SK-N-SH (cell line): ENCODE data around the gene HOXC13. TPM values are rescaled to one million over a fixed set of nuclear protein-coding genes. Genes with fewer than 3 reads are reported as not detected.

ENCODE experiments used
- CTCF ChIA-PET: fragments of 300-600, 350-600 bp; formaldehyde crosslinking; extraction: SDS; loops from one replicate; lab custom pipeline; 2021; lab: Yijun Ruan, JAX
- POLR2A ChIA-PET: fragments of 350-600 bp; sonication (Branson Sonifier 250); formaldehyde crosslinking; extraction: SDS; loops from one replicate; lab custom pipeline; 2020; ENCODE audit warnings: antibody characterized with exemption, inconsistent platforms; lab: Yijun Ruan, JAX
- DNase-seq: peaks from one replicate; pipeline ENCODE4 v3.0.0; 2012
- H2AFZ ChIP-seq: fragments of 200-600 bp; sonication (generic); 2 replicates; pipeline ENCODE4 v1.8.1; 2016; ENCODE audit warnings: antibody characterized with exemption, mild to moderate bottlenecking, low read depth
- H3F3A ChIP-seq: fragments of 200-600 bp; sonication (generic); replicated peaks from 2 replicates; pipeline ENCODE3; 2016; ENCODE audit warnings: antibody characterized with exemption, mild to moderate bottlenecking; ENCODE audit not compliant: insufficient read depth
- H3K27ac ChIP-seq, 2 experiments: fragments of 200-500 bp in 1 of 2; fragments of 200-600 bp in 1 of 2; sonication (Bioruptor generic) in 1 of 2; sonication (generic), shearing (Covaris generic) in 1 of 2; 2 replicates each; pipeline versions ENCODE4 v1.5.1 to v1.6.1; 2014 to 2016; ENCODE audit warnings: low read depth in 2 of 2, inconsistent platforms in 1 of 2, low read length in 1 of 2, mild to moderate bottlenecking in 1 of 2, mixed read lengths in 1 of 2
- H3K27me3 ChIP-seq: fragments of 200-600 bp; sonication (generic), shearing (Covaris generic); 2 replicates; pipeline ENCODE4 v1.6.1; 2016; ENCODE audit warnings: mixed run types; ENCODE audit not compliant: insufficient read depth
- H3K36me3 ChIP-seq, 2 experiments: fragments of 200-500 bp in 1 of 2; fragments of 200-600 bp in 1 of 2; sonication (Bioruptor generic) in 1 of 2; sonication (generic) in 1 of 2; replicated peaks in 1 of 2; 2 replicates each; pipeline versions ENCODE3 to v1.5.1; 2014 to 2016; ENCODE audit warnings: low read length in 1 of 2, mild to moderate bottlenecking in 1 of 2; ENCODE audit not compliant: insufficient read depth in 2 of 2, control insufficient read depth in 1 of 2
- H3K4me1 ChIP-seq, 2 experiments: fragments of 200-500 bp in 1 of 2; fragments of 200-600 bp in 1 of 2; sonication (Bioruptor generic) in 1 of 2; sonication (generic), shearing (Covaris generic) in 1 of 2; 2 replicates each; pipeline versions ENCODE4 v1.5.1 to v1.6.1; 2014 to 2016; ENCODE audit warnings: low read depth in 1 of 2, low read length in 1 of 2, mixed run types in 1 of 2; ENCODE audit not compliant: insufficient read depth in 2 of 2, control insufficient read depth in 1 of 2
- H3K4me2 ChIP-seq: fragments of 200-600 bp; sonication (generic), shearing (Covaris generic); 2 replicates; pipeline ENCODE4 v1.6.1; 2017; ENCODE audit warnings: mixed run types
- H3K4me3 ChIP-seq, 2 experiments: fragments of 200-500 bp in 1 of 2; fragments of 200-600 bp in 1 of 2; sonication (Bioruptor generic) in 1 of 2; sonication (generic), shearing (Covaris generic) in 1 of 2; 2 replicates each; pipeline versions ENCODE4 v1.5.1 to v1.8.1; 2014 to 2016; ENCODE audit warnings: low read depth in 2 of 2, inconsistent platforms in 1 of 2, low read length in 1 of 2, mild to moderate bottlenecking in 1 of 2, mixed read lengths in 1 of 2, moderate library complexity in 1 of 2
- H3K79me2 ChIP-seq: fragments of 200-600 bp; sonication (generic); 2 replicates; pipeline ENCODE4 v1.8.1; 2017; ENCODE audit warnings: mild to moderate bottlenecking; ENCODE audit not compliant: insufficient read depth
- H3K9ac ChIP-seq: fragments of 200-600 bp; sonication (generic); 2 replicates; pipeline ENCODE4 v1.6.1; 2017; ENCODE audit warnings: mixed run types
- H3K9me2 ChIP-seq: fragments of 200-600 bp; sonication (generic); 2 replicates; pipeline ENCODE4 v1.6.1; 2017; ENCODE audit warnings: mixed run types
- H3K9me3 ChIP-seq: fragments of 200-600 bp; sonication (generic); 2 replicates; pipeline ENCODE4 v1.6.1; 2017; ENCODE audit warnings: mixed run types, mild to moderate bottlenecking, moderate library complexity
- H4K20me1 ChIP-seq: fragments of 200-600 bp; sonication (generic); 2 replicates; pipeline ENCODE4 v1.6.1; 2017; ENCODE audit warnings: mild to moderate bottlenecking, mixed run types; ENCODE audit not compliant: insufficient read depth
- ELF1 ChIP-seq: IDR thresholded peaks from 2 replicates; pipeline ENCODE4 v1.4.0; 2012
- EP300 ChIP-seq, 2 experiments: IDR thresholded peaks; 2 replicates each; pipeline versions ENCODE4 v1.4.0 to v1.6.1; 2012; ENCODE audit warnings: borderline replicate concordance in 1 of 2, low read depth in 1 of 2, low read length in 1 of 2
- EZH2phosphoT487 ChIP-seq: fragments of 200-600 bp; sonication (generic); IDR thresholded peaks from 2 replicates; pipeline ENCODE4 v1.6.1; 2017; ENCODE audit warnings: low read depth, mixed run types, mild to moderate bottlenecking, antibody characterized with exemption, moderate library complexity, borderline replicate concordance
- FOXJ3 ChIP-seq: sonication (generic); formaldehyde crosslinking; IDR thresholded peaks from 2 replicates; pipeline ENCODE4 v1.5.1; 2020; ENCODE audit warnings: mild to moderate bottlenecking, missing genetic modification reagents
- FOXM1 ChIP-seq: IDR thresholded peaks from 2 replicates; pipeline ENCODE4 v1.4.0; 2012; ENCODE audit warnings: low read depth, mild to moderate bottlenecking
- GATA2 ChIP-seq: sonication (generic); formaldehyde crosslinking; IDR thresholded peaks from 2 replicates; pipeline ENCODE4 v1.5.0; 2020; ENCODE audit warnings: mild to moderate bottlenecking, missing genetic modification reagents
- JUND ChIP-seq: IDR thresholded peaks from 2 replicates; pipeline ENCODE4 v1.4.0; 2012
- NFIC ChIP-seq: IDR thresholded peaks from 2 replicates; pipeline ENCODE4 v1.4.0; 2012; ENCODE audit warnings: borderline replicate concordance
- RCOR1 ChIP-seq: fragments of 150-350 bp; IDR thresholded peaks from 2 replicates; pipeline ENCODE4 v1.6.1; 2017; ENCODE audit warnings: antibody characterized with exemption, low read length
- RFX5 ChIP-seq: IDR thresholded peaks from 2 replicates; pipeline ENCODE4 v1.6.1; 2012; ENCODE audit warnings: mild to moderate bottlenecking, improper control_type of control experiment, low read length
- RXRA ChIP-seq: IDR thresholded peaks from 2 replicates; pipeline ENCODE4 v1.4.0; 2012; ENCODE audit warnings: low read depth, mild to moderate bottlenecking, borderline replicate concordance
- SIN3A ChIP-seq: IDR thresholded peaks from 2 replicates; pipeline ENCODE4 v1.6.1; 2012; ENCODE audit warnings: low read depth, mild to moderate bottlenecking, low read length, moderate library complexity, borderline replicate concordance
- TCF12 ChIP-seq: IDR thresholded peaks from 2 replicates; pipeline ENCODE4 v1.4.0; 2012
- TEAD4 ChIP-seq: IDR thresholded peaks from 2 replicates; pipeline ENCODE4 v1.4.0; 2012; ENCODE audit warnings: mild to moderate bottlenecking, borderline replicate concordance; ENCODE audit not compliant: insufficient read depth
- USF2 ChIP-seq: fragments of 150-350 bp; IDR thresholded peaks from 2 replicates; pipeline ENCODE4 v1.6.1; 2017; ENCODE audit warnings: antibody characterized with exemption, low read length, low read depth, borderline replicate concordance
- YY1 ChIP-seq: IDR thresholded peaks from 2 replicates; pipeline ENCODE4 v1.4.0; 2012; ENCODE audit warnings: low read depth, mild to moderate bottlenecking
- ZBTB33 ChIP-seq: IDR thresholded peaks from 2 replicates; pipeline ENCODE4 v1.4.0; 2012; ENCODE audit warnings: low read depth, borderline replicate concordance
- WGBS: methylation state at CpG from one replicate; pipeline ENCODE4 v1.1.6; 2017; ENCODE audit warnings: low lambda C conversion rate; 5-methylcytosine and 5-hydroxymethylcytosine counted together
- polyA plus RNA-seq, 3 experiments: library from polyadenylated mRNA; depleted of rRNA; stranded (reverse); fragments of >200 nt; gene quantifications; 2 replicates each; pipeline ENCODE4 v1.2.3, GENCODE V29; 2012
- TF ChIP-seq, protein P1 (sequence below): fragments of 200-600 bp; sonication (generic); IDR thresholded peaks from 2 replicates; pipeline ENCODE4 v1.6.1; 2017; ENCODE audit warnings: antibody characterized with exemption, mild to moderate bottlenecking, moderate library complexity
- TF ChIP-seq, protein P2 (sequence below): IDR thresholded peaks from 2 replicates; pipeline ENCODE4 v1.4.0; 2012; ENCODE audit warnings: low read depth, borderline replicate concordance
- TF ChIP-seq, protein P3 (sequence below): fragments of 150-350 bp; IDR thresholded peaks from 2 replicates; pipeline ENCODE4 v1.6.1; 2016; ENCODE audit warnings: mild to moderate bottlenecking, low read depth, low read length

Gene HOXC13
- polyA plus RNA-seq, 1 of the 3 experiments (the other 2 are of a cell fraction) = not detected

GRCh38 chr12:53994264-53995001, 55.8 kb downstream of the HOXC13 start:
- H3F3A ChIP-seq = peaks cover 5% of the 10 kb centered on the region
- no peaks in the 10 kb centered on the region for H3K9me2 ChIP-seq
- peak; percentile 55 for DNase-seq
- no peak overlapping the region for H3K27ac ChIP-seq
- no peaks in the 10 kb centered on the region for H4K20me1 ChIP-seq
- no peaks in the 10 kb centered on the region for H3K9me3 ChIP-seq
- H3K9ac ChIP-seq = no peak overlapping the region
- H3K27me3 ChIP-seq = peaks cover 81% of the 10 kb centered on the region
- H3K36me3 ChIP-seq = no peaks in the 10 kb centered on the region
- peaks cover 0 to 9% of the 10 kb centered on the region in 2 experiments; a peak in 2 of 4 replicates for H3K4me1 ChIP-seq
- CTCF ChIA-PET = interaction anchor here (12.5 to 24.5 kb wide), 4 partner anchors 8 to 220 kb away, joined by 188 to 568 read pairs (median 203); partner anchors contain the start of genes HOXC10 and SMUG1
- no peak overlapping the region; a peak in 1 of 4 replicates for H3K4me3 ChIP-seq
- H3K79me2 ChIP-seq = no peaks in the 10 kb centered on the region
- H2AFZ ChIP-seq = no peak overlapping the region
- POLR2A ChIA-PET = interaction anchor here (0.6 kb wide), 1 partner anchor 321 kb away, joined by 5 read pairs; no protein-coding TSS in a partner anchor
- TF ChIP-seq RFX5 (no peak), EP300 (IDR thresholded peaks at IDR 0.05; ENCODE audit: borderline replicate concordance in 1 of 2, low read depth in 1 of 2, low read length in 1 of 2) (no peak), FOXM1 (no peak)
- H3K4me2 ChIP-seq = peak overlapping the region; percentile 33; the same call in 1 of the 2 replicates
- WGBS = 44% methylated on average over 41 of the region's 60 CpGs

- Histone ChIP-seq H3K4me3 (no peak overlapping the region; a peak in 1 of 4 replicates), H3K27me3 (peaks cover 75% of the 10 kb centered on the region), H3K9ac (no peak overlapping the region), H3K79me2 (no peaks in the 10 kb centered on the region), H3F3A (peaks cover 5% of the 10 kb centered on the region), H3K4me2 (no peak overlapping the region), H3K4me1 (peaks cover 0 to 9% of the 10 kb centered on the region in 2 experiments; a peak in 2 of 4 replicates), H3K27ac (no peak overlapping the region), H3K9me3 (no peaks in the 10 kb centered on the region), H4K20me1 (no peaks in the 10 kb centered on the region), H3K36me3 (no peaks in the 10 kb centered on the region), H2AFZ (no peak overlapping the region), H3K9me2 (no peaks in the 10 kb centered on the region)
- WGBS = 54% methylated on average over 17 of the region's 17 CpGs
- DNase-seq = no peak
- ChIA-PET CTCF (interaction anchor here (12.5 to 24.5 kb wide), 4 partner anchors 9 to 220 kb away, joined by 188 to 568 read pairs (median 203); partner anchors contain the start of genes HOXC10 and SMUG1), POLR2A (no interaction called here)
- TF ChIP-seq TCF12 (no peak), NFIC (no peak), JUND (no peak), RFX5 (no peak), TEAD4 (no peak), USF2 (no peak), RXRA (no peak), YY1 (no peak), GATA2 (CRISPR knock-in tag) (no peak), ELF1 (no peak), FOXJ3 (no peak), EP300 (IDR thresholded peaks at IDR 0.05; ENCODE audit: borderline replicate concordance in 1 of 2, low read depth in 1 of 2, low read length in 1 of 2) (no peak), SIN3A (no peak), EZH2phosphoT487 (no peak), RCOR1 (no peak), ZBTB33 (no peak)
- TF ChIP-seq, protein P1, sequence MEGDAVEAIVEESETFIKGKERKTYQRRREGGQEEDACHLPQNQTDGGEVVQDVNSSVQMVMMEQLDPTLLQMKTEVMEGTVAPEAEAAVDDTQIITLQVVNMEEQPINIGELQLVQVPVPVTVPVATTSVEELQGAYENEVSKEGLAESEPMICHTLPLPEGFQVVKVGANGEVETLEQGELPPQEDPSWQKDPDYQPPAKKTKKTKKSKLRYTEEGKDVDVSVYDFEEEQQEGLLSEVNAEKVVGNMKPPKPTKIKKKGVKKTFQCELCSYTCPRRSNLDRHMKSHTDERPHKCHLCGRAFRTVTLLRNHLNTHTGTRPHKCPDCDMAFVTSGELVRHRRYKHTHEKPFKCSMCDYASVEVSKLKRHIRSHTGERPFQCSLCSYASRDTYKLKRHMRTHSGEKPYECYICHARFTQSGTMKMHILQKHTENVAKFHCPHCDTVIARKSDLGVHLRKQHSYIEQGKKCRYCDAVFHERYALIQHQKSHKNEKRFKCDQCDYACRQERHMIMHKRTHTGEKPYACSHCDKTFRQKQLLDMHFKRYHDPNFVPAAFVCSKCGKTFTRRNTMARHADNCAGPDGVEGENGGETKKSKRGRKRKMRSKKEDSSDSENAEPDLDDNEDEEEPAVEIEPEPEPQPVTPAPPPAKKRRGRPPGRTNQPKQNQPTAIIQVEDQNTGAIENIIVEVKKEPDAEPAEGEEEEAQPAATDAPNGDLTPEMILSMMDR = no peak
- TF ChIP-seq, protein P2, sequence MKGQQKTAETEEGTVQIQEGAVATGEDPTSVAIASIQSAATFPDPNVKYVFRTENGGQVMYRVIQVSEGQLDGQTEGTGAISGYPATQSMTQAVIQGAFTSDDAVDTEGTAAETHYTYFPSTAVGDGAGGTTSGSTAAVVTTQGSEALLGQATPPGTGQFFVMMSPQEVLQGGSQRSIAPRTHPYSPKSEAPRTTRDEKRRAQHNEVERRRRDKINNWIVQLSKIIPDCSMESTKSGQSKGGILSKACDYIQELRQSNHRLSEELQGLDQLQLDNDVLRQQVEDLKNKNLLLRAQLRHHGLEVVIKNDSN = no peak
- TF ChIP-seq, protein P3, sequence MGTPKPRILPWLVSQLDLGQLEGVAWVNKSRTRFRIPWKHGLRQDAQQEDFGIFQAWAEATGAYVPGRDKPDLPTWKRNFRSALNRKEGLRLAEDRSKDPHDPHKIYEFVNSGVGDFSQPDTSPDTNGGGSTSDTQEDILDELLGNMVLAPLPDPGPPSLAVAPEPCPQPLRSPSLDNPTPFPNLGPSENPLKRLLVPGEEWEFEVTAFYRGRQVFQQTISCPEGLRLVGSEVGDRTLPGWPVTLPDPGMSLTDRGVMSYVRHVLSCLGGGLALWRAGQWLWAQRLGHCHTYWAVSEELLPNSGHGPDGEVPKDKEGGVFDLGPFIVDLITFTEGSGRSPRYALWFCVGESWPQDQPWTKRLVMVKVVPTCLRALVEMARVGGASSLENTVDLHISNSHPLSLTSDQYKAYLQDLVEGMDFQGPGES = no peak
Measured at GRCh38 chr12:53995002-53995377, 56.4 kb downstream of the HOXC13 start.
